Activated CD4-positive, alpha-beta T cell treated with anti-CD3 and anti-CD28 coated beads, Interleukin-2, Interleukin-6, amounts not matched to agents 100 ng/mL and 50 ng/mL, durations not matched to agents 16 hours and 8 hours (primary cell): ENCODE measurements around the gene PSMB3.
A peak's percentile ranks its signal among the peaks of the same experiment; 100 is the strongest.
"Not testable (repeated sequence)": the region's sequence is repeated elsewhere in the genome, so short reads cannot be mapped to it uniquely, and the experiment has no call there.

ENCODE experiments used
- DNase-seq: peaks from one replicate; pipeline ENCODE4 v3.0.0-alpha.2; 2020

PSMB3 gene

DNA sequence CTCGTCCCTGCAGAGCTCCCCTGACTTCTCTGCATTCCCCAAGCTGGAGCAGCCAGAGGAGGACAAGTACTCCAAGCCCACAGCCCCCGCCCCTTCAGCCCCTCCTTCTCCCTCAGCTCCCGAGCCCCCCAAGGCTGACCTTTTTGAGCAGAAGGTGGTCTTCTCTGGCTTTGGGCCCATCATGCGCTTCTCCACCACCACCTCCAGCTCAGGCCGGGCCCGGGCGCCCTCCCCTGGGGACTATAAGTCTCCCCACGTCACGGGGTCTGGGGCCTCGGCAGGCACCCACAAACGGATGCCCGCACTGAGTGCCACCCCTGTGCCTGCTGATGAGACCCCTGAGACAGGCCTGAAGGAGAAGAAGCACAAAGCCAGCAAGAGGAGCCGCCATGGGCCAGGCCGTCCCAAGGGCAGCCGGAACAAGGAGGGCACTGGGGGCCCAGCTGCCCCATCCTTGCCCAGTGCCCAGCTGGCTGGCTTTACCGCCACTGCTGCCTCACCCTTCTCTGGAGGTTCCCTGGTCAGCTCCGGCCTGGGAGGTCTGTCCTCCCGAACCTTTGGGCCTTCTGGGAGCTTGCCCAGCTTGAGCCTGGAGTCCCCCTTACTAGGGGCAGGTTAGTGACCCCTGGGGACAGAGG is 36.1 kb upstream of the PSMB3 start:
- no peak for DNase-seq

GRCh38 chr17:38717139-38717745 is 35.3 kb upstream of the PSMB3 start:
- DNase-seq = no peak

DNA sequence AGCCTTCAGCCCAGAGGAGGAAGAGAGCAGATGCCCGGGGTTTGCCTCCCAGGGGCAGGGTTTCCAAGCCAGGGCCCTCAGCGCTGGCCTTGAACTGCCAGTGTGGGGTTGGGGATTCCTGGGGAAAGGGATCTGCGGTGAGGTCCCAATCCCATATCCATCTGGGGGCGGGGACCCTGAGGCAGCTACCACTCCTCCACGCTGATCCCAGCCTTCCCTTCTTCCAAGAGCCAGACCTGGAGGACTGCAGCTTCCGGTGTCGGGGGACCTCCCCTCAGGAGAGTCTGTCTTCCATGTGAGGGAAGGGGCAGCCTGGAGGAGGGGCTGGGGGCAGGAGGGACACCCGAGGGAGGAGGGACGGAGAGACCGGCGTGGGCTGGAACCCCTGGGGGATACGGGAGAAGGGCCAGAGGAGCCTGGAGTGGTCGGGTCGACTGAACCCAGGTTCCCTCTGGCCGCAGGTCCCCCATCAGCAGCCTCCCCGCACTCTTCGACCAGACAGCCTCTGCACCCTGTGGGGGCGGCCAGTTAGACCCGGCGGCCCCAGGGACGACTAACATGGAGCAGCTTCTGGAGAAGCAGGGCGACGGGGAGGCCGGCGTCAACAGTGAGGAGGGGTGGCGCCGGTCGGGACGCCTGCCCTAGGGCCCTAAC is 33.1 kb upstream of the PSMB3 start:
- DNase-seq = no peak

DNA sequence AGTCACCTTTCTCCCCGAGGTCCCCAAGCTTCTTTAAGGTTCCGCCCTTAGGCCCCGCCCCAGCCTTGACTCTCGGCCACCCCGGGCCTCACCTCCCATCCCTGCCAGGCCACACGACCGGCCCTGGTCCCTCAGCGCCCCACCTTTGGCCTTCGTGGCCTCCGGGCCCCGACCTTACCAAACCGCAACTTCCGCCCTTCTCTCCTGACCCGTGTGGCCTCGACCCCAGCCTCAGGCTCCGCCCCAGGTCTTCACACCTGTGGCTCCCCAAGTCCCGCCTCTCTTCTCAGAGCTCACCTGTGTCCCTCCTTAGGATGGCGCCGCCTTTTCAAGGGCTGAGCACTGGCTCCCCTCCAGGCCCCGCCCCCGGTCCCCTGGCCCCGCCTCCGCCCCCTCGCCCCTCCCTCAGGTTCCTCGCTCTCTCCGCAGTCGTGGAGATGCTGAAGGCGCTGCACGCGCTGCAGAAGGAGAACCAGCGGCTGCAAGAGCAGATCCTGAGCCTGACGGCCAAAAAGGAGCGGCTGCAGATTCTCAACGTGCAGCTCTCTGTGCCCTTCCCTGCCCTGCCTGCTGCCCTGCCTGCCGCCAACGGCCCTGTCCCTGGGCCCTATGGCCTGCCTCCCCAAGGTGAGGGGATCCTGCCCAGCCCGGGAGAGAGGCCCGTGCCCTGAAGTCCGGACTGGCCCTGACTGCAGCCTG is 32.4 kb upstream of the PSMB3 start:
- no peak for DNase-seq

DNA sequence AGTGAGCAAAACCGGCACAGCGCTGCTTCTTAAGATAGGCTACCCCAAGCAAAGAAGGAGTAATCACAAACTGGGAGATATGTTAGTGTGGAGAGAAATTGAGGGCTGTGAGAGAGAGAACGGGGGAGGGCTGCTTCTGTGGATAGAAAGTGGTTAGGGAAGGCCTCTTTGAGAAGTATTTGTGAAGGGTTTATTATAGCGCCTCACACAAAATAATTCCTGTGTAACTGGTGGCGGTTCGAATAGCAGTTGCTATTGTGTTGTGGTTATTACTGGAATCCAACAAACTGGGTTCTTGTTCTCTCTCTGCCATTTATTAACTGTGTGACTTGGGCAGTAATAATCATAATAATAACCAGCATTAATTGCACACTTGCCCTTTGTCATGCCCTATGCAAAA is 31.6 kb upstream of the PSMB3 start:
- DNase-seq = no peak

DNA sequence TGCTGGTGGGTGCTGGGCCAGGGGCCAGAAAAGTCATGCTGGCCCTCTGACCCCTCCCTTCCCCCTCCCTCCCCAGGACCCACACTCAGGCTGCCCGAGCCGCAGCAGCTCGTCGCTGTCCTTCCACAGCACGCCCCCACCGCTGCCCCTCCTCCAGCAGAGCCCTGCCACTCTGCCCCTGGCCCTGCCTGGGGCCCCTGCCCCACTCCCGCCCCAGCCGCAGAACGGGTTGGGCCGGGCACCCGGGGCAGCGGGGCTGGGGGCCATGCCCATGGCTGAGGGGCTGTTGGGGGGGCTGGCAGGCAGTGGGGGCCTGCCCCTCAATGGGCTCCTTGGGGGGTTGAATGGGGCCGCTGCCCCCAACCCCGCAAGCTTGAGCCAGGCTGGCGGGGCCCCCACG is 30.7 kb upstream of the PSMB3 start:
- DNase-seq = no peak

DNA sequence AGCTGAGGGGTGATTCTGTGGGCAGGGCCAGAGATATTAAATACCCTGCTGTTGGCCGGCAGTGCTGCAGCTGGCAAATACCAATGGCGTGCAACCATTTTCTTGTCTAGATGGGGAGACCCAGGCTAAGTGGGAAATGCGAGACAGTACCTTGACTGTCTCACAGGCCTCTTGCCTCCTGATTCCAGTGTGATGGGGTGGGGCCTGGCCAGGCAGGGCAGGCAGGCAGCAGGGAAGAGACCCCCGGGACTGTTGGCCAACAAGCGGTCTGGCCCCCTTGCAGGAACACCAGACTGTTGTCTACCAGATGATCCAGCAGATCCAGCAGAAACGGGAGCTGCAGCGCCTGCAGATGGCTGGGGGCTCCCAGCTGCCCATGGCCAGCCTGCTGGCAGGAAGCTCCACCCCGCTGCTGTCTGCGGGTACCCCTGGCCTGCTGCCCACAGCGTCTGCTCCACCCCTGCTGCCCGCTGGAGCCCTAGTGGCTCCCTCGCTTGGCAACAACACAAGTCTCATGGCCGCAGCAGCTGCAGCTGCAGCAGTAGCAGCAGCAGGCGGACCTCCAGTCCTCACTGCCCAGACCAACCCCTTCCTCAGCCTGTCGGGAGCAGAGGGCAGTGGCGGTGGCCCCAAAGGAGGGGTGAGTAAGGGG is 28.1 kb upstream of the PSMB3 start:
- DNase-seq = no peak

GRCh38 chr17:38725066-38725465 is 27.5 kb upstream of the PSMB3 start:
- DNase-seq = no peak

DNA sequence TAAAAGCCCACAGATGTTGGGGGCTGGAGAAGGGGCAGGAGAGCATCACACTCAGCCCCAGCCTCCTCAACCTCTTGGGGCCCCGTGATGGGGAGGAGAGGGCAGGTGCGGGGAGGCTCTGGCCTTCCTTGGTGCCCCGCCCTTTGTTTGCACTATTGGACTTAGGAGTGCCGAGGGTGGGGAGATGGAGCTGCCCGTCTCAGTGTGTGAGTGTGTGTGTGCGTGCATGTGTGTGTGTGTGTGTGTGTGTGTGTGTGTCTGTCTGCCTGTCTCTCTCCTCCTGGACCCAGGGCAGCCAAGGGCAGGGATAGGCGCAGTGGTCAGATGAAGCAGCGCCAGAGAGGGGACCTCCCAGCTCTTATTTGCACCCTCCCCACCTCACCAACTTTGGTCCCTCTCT is 26.4 kb upstream of the PSMB3 start:
- DNase-seq = not testable (repeated sequence)

DNA sequence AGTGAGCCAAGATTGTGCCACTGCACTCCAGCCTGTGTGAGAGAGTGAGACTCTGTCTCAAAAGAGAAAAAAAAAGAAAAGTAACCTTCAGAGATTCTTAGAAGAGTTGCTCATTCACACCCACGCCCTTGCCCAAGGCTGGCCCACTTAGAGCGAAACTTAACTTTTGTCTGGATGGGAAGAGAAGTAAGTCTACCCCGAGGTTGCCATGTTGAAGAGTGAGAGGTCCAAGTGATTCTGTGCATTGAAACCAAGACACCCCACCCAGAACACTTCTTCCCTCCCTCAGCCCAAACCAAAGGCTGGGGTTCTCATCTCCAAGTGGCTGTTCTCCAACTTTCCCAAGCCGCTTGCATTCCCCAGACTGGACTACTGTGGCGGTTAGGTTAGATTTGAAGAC is 24.8 kb upstream of the PSMB3 start:
- DNase-seq = peak; percentile 87

DNA sequence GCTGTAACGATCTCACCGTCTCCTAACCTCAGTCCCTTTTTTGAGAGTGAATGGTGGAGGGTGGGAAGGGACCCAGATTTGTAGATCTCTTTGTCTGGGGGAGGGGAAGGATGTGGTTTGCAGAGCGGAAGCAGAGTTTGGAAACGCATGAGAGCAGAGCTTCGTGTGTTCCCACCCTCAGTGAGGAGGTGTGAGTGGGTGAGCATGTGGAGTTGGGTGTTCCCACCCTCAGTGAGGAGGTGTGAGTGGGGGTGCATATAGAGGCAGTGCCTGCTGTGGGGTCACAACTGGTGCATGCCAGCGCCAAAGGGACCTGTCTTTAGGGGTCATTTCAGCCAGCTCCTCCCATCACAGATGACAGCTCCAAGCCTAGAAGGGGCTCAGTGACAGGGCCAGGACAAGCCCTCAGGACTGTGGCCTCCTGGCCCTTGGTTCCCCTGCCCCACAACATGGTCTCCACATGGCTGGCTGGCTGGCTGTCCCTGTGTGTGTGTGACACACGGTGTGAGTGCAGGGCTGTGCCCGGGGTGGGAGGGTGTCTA is 24.2 kb upstream of the PSMB3 start:
- peak; percentile 83 for DNase-seq

DNA sequence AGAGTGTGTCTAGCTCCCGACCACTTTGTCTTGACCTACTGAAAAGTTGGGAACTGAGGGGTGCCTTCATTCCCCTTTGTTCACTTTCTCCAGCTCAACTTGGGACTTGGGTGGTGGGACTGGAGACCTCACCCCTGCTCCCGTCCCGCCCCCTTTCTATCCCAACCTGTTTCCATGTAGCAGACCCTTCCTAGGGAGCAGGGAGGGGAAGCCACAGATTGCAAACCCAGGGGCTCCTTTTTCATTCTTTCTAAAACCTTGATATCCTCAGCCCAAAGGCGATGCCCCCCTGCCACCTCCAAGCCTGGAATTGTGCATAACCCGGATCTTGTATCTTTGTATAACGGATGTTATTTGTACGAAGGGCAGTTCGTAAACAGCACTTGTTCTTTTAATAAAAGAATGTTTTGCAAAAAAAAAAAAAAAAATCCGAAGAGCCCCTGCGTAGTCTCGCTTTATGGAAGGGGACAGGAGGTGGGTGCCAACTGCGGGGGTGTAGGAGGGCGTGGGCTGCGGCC is 23.1 kb upstream of the PSMB3 start:
- DNase-seq = no peak

GRCh38 chr17:38729886-38730525 is 22.5 kb upstream of the PSMB3 start, which contains the start of gene CISD3:
CISD3 (plus strand) TSS chr17:38730341; CDS start chr17:38730359, 18 bp downstream.
- peak; percentile 93 for DNase-seq

DNA sequence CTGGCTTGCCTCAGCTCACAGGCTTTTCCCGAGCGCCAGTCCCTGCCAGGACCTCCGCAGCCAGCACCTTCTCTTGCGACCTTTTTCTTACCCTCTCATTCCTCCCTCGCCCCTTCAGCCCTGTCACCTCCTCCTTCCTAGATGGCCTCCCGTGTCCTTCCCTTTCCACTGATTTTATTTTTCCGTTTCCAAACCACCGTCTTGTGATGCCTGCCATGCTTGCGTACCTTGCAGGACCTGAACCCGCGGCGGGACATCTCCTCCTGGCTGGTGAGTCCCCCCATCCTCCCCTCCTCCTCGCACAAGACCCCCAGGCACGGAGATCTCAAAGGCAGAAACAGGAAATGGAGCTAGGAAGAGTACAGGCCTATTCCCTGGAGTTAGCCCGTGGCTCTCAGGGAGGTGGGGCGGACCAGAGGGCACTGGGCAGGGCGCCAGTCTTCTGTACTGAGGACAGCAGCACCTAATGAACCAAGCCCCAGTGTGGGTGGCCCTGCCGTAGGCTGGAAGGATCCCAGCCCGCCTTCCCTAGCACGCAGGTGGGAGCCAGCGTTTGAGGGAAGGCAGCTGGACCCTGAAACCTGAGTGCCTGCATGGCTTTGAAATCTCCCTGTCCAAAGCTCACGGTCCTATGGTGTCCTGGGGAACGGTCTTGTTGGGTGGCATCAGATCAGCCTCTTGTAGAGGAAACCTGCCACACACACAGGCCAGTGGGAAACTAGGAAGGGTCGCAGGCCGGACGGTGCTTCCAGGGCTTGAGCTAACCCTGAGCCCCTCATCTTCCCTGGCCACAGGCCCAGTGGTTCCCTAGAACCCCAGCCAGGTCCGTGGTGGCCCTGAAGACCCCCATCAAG is 21.8 kb upstream of the PSMB3 start:
- DNase-seq = peak; percentile 37

DNA sequence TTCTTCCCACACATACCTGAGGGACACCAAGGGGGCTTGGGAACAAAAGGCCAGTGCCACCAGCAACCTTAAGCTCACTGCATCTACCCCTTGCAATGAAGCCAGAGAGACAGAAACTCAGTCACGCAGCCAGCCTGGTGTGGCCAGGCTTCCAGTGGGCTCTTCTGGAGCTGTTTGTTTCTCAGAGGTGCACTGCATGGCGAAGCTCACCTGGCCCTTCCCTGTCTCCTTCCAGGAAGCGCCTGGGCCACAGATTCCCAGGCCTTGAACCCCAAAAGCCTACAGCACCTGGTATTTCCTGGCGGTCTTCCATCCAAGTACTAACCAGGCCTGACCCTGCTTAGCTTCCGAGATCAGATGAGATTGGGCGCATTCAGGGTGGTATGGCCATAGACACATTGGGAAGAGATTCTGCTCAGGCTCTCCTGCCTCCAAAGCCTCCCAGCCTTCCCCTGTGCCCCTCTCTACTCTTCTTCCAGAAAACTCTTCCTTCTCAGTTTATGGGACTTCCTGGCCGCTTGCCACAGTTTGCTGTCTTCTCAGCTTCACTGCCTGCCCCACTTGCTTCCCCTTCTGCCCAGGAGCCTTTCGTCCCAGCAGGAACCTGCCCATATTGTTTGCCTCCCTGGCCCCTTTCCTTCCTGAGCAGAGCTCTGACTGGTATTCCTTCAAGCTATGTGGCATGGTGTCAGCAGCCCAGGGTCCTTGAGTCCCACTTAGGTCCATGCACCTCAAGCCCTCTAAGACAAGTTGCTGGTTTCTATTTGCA is 20.8 kb upstream of the PSMB3 start:
- no peak for DNase-seq

DNA sequence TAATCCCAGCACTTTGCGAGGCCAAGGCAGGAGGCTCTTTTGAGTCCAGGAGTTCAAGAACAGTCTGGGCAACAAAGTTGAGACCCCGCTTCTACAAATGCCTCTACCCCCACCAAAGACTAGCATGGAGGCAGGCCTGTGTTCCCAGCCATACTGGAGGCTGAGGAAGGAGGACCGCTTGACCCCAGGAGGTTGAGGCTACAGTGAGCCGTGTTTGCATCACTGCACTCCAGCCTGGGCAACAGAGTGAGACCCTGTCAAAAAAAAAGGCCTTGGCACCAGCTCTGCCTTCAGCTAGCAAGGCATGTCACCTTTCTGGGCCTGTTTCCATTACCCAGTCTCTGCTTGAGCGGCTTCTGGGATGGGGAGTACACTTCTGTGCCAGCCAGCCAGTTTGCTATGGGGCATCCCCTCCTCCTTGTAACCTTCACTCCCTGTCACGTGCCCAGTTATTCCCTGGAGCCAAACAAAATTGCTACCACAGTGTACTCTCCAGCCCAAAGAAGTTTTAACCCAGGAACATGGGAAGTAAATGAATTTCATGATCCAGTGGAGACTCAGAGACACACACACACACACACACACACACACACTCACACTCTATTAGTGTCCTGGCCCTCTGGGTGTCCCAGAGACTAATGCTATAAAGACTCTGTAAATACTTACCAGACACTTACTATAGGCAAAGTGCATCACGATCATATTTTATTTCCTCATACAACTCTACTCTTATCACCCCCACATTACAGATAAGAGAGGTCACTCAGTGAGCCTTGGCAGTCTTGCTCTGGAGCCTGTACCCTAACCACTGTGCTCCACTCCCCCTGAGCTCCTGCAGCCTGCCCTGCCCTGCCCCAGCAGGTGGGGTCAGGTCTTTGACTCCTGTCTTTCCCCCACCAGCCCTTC is 19.9 kb upstream of the PSMB3 start:
- no peak for DNase-seq

DNA sequence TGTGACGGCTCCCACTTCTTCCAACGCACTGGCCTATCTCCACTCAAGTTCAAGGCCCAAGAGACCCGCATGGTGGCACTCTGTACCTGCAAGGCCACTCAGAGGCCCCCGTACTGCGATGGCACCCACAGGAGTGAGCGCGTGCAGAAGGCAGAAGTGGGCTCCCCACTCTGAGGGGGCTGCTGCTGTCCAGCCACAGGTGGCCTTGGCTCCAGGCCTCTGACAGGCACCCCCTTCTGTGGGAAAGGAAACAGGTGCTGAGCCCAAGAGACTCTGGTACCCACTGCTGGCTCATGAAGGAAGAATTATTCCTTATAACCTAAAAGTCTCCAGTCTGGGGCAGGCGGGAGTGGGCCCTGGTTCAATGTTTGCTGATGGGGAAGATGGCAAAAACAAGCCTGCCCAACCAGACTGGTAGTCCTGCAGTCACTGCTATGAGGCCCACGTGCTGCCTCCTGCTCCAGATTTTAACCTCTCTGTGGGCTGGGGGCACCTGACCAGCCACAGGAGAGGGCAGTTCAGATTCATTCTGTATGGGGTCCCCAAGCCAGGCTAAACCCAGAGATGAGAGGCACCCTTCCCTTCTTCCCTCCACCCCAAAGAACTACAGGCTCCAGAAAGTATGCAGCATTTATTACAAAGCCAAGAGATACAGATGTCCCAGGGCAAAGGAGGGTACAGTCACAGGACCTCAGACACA is 19.1 kb upstream of the PSMB3 start:
- no peak for DNase-seq
